Left ventricle myocardium superior (tissue), 1 donor: ENCODE data around the gene STAB1. TPM values are rescaled to one million over a fixed set of nuclear protein-coding genes. Genes with fewer than 3 reads are reported as not detected.

Source experiments
- ATAC-seq: fragments of 200-7000 bp; cut with Tn5 transposase; one replicate; pipeline ENCODE4 v1.9.1; 2020; ENCODE audit warnings: mild to moderate bottlenecking, moderate library complexity
- DNase-seq: peaks from one replicate; pipeline ENCODE4 v3.0.0-alpha.2; 2020
- intact Hi-C: fragments of 100-400 bp; cut with micrococcal nuclease; formaldehyde crosslinking; loops from one replicate; pipeline ENCODE4 v1.11.0; 2022
- total RNA-seq: library from RNA; stranded (reverse); fragmentation: NEBNext Ultra II Directional; extraction: Animal tissue kit (Norgen Biotek cat#: 25700); gene quantifications from one replicate; pipeline ENCODE4 v1.2.1, GENCODE V29; 2021
- donor health status: DM: no; HTN: yes; CAD: no; lungs with severe emphysema.

STAB1 gene
- total RNA-seq, 1 donor from 2014 or later = 69.7 TPM

GRCh38 chr3:52498137-52499054, 3.3 kb downstream of the STAB1 start:
- peak; percentile 62 for DNase-seq
- intact Hi-C loops = no loop called here
- peak; percentile 53 for ATAC-seq

GRCh38 chr3:52501046-52501445, 5.9 kb downstream of the STAB1 start:
- ATAC-seq = no peak
- intact Hi-C loops = no loop called here
- no peak for DNase-seq

GRCh38 chr3:52502001-52502400, 6.9 kb downstream of the STAB1 start:
- intact Hi-C loops = no loop called here
- ATAC-seq (no peak), DNase-seq (no peak)

- intact Hi-C loops = no loop called here
- ATAC-seq (no peak), DNase-seq (no peak)
Observed at GRCh38 chr3:52502808-52503350, 7.7 kb downstream of the STAB1 start.

- ATAC-seq (no peak), DNase-seq (no peak)
- intact Hi-C loops = no loop called here
Observed at GRCh38 chr3:52503788-52504424, 8.8 kb downstream of the STAB1 start.

GRCh38 chr3:52504977-52505376, 9.8 kb downstream of the STAB1 start:
- no peak for ATAC-seq
- no peak for DNase-seq
- intact Hi-C loops = no loop called here

GRCh38 chr3:52506266-52506966, 11.3 kb downstream of the STAB1 start:
- intact Hi-C loops = no loop called here
- ATAC-seq = no peak
- DNase-seq = no peak

GRCh38 chr3:52507359-52507758, 12.2 kb downstream of the STAB1 start:
- DNase-seq (no peak), ATAC-seq (no peak)
- intact Hi-C loops = no loop called here

- intact Hi-C loops = no loop called here
- DNase-seq = no peak
- ATAC-seq = no peak
Observed at GRCh38 chr3:52509753-52510328, 14.7 kb downstream of the STAB1 start.

GRCh38 chr3:52511509-52511908, 16.4 kb downstream of the STAB1 start:
- DNase-seq (no peak), ATAC-seq (no peak)
- intact Hi-C loops = no loop called here

GRCh38 chr3:52512105-52512504, 17.0 kb downstream of the STAB1 start:
- intact Hi-C loops = no loop called here
- DNase-seq (no peak), ATAC-seq (no peak)

GRCh38 chr3:52512727-52513126, 17.6 kb downstream of the STAB1 start:
- no peak for ATAC-seq
- intact Hi-C loops = no loop called here
- no peak for DNase-seq

GRCh38 chr3:52513281-52513680, 18.1 kb downstream of the STAB1 start:
- intact Hi-C loops = no loop called here
- DNase-seq (no peak), ATAC-seq (no peak)

- DNase-seq (no peak), ATAC-seq (no peak)
- intact Hi-C loops = no loop called here
Observed at GRCh38 chr3:52514576-52514975, 19.4 kb downstream of the STAB1 start.

GRCh38 chr3:52515192-52515591, 20.1 kb downstream of the STAB1 start:
- no peak for ATAC-seq
- no peak for DNase-seq
- intact Hi-C loops = no loop called here

- ATAC-seq (no peak), DNase-seq (no peak)
- intact Hi-C loops = no loop called here
Observed at GRCh38 chr3:52516509-52517195, 21.5 kb downstream of the STAB1 start.

- DNase-seq = no peak
- intact Hi-C loops = no loop called here
- no peak for ATAC-seq
Observed at GRCh38 chr3:52517796-52518722, 22.9 kb downstream of the STAB1 start.
